Measurements from ENCODE around the gene SND1.

Gene SND1

DNA sequence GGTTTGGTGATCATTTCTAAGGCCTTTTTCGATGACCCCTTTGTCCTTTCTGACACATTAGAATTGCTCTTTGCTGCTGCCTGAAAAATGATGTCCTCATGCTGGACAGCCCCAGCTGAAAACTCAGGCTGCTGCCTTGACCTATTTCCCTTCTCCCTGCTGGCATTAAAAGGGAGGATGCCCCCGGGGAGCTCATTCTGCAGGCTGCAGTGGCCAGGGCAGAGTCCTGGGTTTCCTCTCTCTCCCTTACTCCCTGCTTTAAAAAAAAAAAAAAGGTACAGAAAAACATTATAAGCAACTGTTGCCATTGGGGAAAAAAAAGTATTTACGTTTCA, 343.9 kb downstream of the SND1 start:
- no peak for DNase-seq (ENCODE audit: low read depth in 2 of 2)

- DNase-seq (ENCODE audit: low read depth in 2 of 2): no peak
These were observed 344.5 kb downstream of the SND1 start for GRCh38 chr7:127996253-127997071.

DNA sequence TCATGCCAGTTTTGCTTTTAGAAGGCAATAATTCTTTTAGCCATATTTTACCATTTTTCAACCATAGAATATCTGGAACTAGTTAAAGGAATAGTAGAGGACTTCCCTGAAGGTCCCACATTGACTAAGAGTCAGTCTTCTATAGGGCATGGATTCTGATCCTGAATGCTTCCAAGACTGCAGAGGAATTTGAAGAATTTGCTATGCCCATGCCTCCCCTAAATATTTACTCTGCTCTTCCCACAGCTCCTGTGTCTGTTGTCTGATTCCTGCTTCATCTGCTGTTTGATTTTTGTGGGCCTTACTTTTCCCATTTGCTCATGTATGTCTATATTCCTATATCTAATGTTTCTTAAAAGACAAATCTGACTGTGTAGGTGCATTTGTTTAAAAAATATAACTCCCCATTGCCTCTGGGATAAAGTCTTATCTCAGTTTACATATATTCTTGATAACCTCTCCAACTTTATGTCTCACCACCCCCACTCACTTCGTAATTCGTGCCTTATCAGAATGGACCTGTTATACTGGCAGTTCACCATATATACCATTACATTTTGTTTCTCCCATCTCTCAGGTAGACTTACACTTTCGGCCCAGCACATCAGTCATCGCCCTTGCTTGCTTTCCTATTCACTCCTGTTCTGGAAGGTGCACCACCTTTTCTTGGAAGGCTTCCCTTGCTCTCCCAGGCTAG, 345.4 kb downstream of the SND1 start:
- no peak for DNase-seq (ENCODE audit: low read depth in 2 of 2)

GRCh38 chr7:127998671-127999070, 346.7 kb downstream of the SND1 start:
- no peak for DNase-seq (ENCODE audit: low read depth in 2 of 2)

DNA sequence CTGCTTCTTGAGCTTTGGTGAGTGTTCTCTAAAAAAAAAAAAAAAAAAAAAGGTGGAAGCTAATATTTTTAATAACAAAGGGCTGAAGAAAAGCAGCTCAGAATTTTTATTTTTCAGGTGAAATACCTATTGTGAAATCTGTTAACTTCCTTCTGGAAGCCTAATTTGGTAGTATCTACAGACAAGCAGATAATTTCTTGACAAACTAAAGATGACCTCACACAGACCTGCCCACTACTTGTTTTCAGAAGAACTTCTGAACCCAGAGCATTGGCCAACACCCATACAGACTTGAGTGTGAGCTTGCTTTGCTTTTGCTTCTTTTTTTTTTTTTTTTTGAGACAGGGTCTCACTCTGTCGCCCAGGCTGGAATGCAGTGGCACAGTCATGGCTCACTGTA, 348.1 kb downstream of the SND1 start:
- no peak for DNase-seq (ENCODE audit: low read depth in 2 of 2)

DNA sequence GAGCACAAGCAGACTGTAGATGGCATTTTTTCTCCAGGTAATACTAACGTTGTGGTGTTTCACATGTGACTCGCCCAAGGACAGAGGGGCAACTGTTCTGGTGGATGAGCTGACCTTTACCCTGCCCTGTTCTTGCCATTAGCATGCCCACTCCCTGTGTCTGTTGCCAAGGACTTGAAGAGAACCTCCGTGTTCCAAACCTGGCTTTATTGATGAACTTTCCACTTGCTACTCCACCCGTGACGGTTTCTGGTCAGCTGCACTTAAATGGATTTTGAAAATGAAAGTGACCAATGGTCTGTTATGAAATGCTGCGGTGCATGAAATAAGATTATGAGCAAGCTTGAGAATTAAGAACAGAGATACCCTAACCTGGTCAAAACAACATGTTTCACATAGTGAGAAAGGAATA, 348.9 kb downstream of the SND1 start:
- no peak for DNase-seq (ENCODE audit: low read depth in 2 of 2)

GRCh38 chr7:128003167-128003566, 351.2 kb downstream of the SND1 start:
- no peak for DNase-seq (ENCODE audit: low read depth in 2 of 2)

- DNase-seq (ENCODE audit: low read depth in 2 of 2): no peak
These were observed 351.8 kb downstream of the SND1 start for GRCh38 chr7:128003787-128004186.

GRCh38 chr7:128004623-128005022, 352.6 kb downstream of the SND1 start:
- no peak for DNase-seq (ENCODE audit: low read depth in 2 of 2)

DNA sequence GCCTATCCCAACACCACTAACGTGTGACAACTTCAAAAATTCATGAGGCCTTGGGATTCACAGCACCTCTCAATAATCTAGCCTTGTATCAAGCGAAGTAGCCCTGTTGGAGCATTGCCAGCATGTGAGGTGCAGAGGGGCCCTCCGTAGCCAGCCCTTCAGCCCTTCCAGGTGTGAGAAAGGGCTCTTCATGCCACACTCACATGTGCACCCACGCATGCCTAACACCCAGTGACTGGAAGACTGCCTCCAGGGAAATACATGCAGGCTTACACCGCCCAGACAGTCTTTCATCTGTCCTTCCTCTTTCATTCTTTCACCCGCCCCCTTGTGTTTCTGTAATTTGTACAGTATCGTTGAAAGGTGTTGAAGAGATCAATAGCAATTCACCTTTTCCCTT, 353.1 kb downstream of the SND1 start:
- DNase-seq (ENCODE audit: low read depth in 2 of 2): no peak

DNA sequence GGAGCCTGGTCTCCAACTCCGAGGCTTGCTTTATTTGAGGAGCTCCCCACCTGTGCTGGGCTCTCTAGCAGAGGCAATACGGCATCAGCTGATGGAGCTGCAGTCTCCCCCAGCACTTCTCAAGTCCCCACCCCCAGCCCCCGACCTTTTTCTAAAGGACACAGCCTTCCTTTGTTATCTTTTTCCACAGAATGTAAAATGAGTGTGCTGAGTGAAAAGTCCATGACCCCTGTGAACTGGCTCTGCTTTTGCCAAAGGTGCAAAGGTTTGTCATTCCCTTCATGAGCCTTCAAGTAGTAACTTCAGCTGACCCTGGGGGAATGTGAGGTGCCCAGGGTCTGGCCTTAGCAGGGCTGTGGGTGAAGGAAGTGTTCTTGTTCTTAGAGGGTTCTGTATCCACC, 353.8 kb downstream of the SND1 start:
- no peak for DNase-seq (ENCODE audit: low read depth in 2 of 2)

- no peak for DNase-seq (ENCODE audit: low read depth in 2 of 2)
These were observed 354.7 kb downstream of the SND1 start for GRCh38 chr7:128006550-128007302.

GRCh38 chr7:128007303-128007680, 355.3 kb downstream of the SND1 start:
- no peak for DNase-seq (ENCODE audit: low read depth in 2 of 2)

GRCh38 chr7:128008141-128008540, 356.1 kb downstream of the SND1 start:
- DNase-seq (ENCODE audit: low read depth in 2 of 2): no peak

- no peak for DNase-seq (ENCODE audit: low read depth in 2 of 2)
These were observed 356.8 kb downstream of the SND1 start for GRCh38 chr7:128008744-128009143.

GRCh38 chr7:128010391-128011127, 358.6 kb downstream of the SND1 start:
- DNase-seq (ENCODE audit: low read depth in 2 of 2): no peak

- DNase-seq (ENCODE audit: low read depth in 2 of 2): no peak
These were observed 359.2 kb downstream of the SND1 start for GRCh38 chr7:128011131-128011661.

GRCh38 chr7:128014811-128015210, 362.8 kb downstream of the SND1 start:
- DNase-seq (ENCODE audit: low read depth in 2 of 2): no peak

GRCh38 chr7:128017460-128017859, 365.5 kb downstream of the SND1 start:
- DNase-seq (ENCODE audit: low read depth in 2 of 2): no peak

GRCh38 chr7:128017862-128018845, 366.2 kb downstream of the SND1 start:
- no peak for DNase-seq (ENCODE audit: low read depth in 2 of 2)

DNA sequence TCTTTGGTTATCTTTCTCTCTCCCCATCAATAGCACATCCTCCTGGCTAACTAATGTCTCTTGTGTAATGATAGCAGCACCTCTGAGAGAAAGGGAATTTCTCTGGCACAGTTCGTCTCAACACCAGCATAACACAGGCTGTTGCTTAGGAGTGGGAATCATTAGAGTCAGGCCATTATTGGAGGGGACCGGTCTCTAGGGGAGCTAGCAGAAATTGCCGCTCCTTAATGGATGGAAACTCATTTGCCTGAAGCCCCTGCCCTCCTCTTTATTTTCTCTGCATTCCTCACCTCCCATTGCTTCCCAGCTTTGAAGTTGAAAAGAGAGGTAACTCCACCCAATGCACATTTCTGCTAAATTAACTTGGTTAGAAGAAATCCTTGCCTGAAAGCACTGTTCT, 367.3 kb downstream of the SND1 start:
- no peak for DNase-seq (ENCODE audit: low read depth in 2 of 2)

Data from stimulated activated CD8-positive, alpha-beta memory T cell treated with anti-CD3 and anti-CD28 coated beads, Interleukin-2, amount 100 ng/mL, for 48 hours (primary cell).